DMS53 treated with DMSO at 0.1 percent for 48 hours (cell line): Measurements from ENCODE around the gene MAPK8IP3.
"Not testable (repeated sequence)": the region's sequence is repeated elsewhere in the genome, so short reads cannot be mapped to it uniquely, and the experiment has no call there.

Experiments used
- DNase-seq: peaks from one replicate; lab custom pipeline; 2025; ENCODE audit not compliant: unreplicated experiment; lab: John Stamatoyannopoulos, UW

MAPK8IP3 gene

DNA sequence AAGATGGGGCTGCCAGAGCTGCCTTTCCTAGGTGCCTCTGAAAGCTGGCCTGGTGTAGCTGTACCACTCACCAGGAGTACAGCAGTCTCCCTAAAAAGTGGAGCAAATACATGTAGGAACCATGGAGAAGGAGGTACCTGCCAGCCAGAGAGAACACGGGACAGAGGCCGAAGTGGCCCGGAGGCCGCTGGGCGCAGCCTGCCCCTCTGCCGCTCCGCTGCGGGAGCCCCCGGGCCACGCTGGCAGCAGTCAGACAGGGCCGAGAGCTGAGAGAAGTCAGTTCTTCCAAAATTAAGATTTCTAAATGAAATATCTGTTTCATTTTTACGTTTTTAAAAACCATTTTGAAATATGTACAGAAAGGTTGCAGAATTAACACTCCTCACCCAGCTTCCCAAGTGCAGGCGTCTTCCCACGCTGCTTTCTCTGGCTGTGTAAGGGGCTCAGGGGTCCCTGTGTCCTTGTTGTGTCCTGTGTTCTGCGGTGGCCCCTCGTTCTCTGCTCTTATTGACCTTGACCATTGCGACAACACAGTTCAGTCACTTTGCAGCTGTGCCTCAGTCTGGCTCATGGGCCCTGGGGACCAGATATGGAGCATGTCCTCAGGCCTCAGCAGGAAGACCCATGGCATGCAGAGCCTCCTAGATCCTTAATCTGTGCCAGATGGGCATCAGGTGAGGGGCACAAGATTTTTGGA, 5.0 kb downstream of the MAPK8IP3 start:
- DNase-seq: no peak

DNA sequence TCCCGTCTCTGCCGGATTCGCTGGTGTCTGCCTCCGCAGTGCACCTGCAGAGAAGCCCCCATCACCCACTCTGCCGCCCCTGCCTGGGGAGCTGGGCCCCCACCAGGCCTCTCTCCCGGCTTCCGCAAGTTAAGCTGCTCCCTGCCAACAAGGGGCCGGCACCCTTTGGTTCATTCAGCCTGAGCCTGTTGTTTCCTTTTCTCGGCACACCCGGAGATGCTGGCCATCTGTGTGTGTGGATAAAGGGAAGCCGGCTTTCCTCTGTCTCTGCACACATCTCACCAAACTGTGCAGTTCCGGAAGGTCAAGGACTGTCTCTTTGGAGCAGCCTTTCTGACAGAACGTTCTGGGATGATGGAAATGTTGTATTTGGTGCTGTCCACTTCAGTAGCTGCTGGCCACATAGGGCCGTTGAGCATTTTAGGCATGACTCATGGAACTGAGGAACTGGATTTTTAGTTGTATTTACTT, 6.8 kb downstream of the MAPK8IP3 start:
- DNase-seq: no peak

DNA sequence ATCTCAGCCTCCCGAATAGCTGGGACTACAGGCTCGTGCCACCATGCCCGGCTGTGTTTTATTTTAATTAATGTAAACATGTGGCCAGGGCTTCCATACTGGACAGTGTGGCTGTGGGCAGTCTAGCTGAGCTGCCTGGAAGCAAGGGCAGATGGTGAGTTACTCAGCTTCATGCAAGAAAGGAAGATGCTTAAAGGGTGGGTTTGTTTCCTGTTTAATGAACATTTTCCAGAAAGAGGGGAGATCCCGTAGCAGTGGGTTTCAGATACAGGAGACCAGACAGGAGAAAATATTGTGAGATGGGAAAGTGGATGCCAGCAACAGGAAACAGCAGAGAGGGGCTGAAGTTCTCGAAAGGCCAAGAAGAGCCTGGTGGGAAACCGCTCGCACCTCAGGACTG, 7.3 kb downstream of the MAPK8IP3 start:
- DNase-seq: no peak

DNA sequence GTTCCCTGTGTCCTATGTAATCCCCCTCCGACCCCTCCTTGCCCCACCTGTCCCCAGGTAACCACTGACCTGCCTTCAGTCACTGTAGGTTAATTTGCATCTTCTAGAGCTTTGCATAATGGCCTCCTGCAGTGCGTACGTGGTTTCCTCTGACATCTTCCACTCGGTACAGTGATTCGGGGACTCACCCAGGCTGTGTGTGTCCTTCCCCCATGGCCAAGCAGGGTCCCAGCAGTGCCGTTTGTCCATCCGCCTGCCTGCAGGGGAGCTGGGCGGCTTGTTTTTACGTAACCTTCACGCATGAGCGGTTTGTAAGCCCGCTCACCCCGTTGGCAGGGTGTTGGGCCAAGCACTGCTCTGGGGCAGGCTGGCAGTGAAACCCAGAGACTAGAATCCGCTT, 7.9 kb downstream of the MAPK8IP3 start:
- DNase-seq: no peak

DNA sequence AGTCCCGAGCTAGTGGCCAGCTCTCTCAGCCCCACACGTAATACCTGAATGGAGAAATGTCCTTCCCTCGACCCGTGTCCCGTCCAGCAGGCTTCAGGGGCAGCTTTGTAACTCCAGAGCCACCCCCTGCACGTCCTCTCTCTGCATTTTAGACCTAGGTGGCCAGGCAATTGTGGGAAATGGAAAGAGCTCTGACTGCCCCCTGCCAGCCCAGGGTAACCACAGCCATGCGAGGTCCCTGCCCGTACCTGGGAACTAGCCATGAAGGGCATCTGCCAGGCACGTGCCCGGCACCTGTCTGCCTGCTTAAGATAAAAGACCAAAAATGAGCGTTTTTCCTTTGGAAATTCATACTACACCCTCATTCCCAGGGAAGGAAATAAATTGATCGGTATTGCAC, 9.2 kb downstream of the MAPK8IP3 start:
- no peak for DNase-seq

DNA sequence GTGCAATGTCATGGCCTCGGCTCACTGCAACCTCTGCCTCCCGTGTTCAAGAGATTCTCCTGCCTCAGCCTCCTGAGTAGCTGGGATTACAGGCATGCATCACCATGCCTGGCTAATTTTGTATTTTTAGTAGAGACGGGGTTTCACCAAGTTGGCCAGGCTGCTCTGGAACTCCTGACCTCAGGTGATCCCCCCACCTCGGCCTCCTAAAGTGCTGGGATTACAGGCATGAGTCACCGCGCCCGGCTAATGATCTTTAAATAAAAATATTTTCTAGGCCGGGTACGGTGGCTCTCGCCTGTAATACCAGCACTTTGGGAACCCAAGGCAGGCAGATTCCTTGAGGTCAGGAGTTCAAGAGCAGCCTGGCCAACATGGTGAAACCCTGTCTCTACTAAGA, 12.2 kb downstream of the MAPK8IP3 start:
- not testable (repeated sequence) for DNase-seq

DNA sequence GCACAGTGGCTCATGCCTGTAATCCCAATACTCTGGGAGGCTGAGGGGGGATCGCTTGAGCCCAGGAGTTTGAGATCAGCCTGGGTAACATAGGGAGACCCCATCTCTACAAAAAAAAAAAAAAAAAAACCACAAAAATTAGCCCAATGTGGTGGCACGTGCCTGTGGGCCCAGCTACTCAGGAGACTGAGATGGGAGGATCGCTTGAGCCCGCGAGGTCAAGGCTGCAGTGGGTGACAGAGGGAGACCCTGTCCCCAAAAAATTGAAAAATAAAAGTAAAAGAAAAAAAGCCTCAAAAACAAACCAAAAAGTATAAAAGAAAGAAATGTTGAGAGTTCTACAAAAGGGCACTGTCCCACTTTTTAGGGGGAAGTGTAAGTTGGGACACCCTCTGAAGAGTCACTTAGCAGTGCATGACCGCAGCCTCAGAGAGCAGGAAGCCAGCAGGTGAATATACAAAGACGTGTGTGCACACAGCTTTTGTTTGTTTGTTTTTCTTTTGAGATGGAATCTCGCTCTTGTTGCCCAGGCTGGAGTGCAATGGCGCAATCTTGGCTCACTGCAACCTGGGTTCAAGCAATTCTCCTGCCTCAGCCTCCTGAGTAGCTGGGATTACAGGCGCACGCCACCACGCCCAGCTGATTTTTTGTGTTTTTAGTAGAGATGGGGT, 13.7 kb downstream of the MAPK8IP3 start:
- DNase-seq: peak; percentile 70

DNA sequence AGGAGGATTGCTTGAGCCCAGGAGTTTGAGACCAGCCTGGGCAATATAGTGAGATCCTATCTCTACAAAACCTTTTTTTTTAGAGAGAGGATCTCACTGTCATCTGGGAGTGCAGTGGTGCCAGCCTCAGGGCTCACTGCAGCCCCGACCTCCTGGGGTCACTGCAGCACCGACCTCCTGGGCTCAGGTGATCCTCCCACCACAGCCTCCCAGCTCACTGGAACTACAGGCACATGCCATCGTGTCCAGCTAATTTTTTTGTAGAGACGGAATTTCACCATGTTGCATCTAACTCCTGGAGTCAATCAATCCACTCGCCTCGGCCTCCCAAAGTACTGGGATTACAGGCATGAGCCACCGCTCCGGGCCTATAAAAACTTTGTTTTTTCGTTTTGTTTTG, 15.4 kb downstream of the MAPK8IP3 start:
- DNase-seq: no peak

DNA sequence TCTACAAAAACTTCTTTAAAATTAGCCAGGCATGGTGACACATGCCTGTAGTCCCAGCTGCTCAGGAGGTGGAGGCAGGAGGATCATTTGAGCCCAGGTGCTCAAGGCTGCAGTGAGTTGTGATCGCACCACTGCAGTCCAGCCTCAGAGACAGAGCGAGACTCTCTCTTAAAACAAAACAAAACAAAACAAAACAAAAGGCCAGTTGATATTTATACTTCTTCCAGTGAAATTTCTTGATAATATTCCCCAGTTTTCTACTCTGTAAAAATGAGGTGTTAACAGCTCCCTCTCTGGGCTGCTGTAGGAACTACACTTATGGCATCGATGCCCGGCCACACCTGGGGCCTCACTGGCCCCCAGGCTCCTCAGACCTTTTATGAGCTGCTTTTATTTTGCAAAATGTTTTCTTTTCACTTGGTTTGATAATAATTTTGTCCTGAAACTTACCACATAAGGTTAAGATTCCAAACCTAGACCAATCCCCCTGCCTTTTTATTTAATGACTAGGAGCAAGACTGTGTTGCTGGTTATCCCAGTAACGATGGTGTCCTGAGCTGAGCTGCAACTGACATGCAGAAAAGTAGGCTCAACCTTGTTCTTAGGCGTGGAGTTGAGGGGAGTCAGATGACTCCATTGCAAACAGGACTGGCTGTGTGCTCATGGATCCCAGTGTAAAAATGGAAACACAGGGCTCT, 17.6 kb downstream of the MAPK8IP3 start:
- DNase-seq: peak; percentile 21

DNA sequence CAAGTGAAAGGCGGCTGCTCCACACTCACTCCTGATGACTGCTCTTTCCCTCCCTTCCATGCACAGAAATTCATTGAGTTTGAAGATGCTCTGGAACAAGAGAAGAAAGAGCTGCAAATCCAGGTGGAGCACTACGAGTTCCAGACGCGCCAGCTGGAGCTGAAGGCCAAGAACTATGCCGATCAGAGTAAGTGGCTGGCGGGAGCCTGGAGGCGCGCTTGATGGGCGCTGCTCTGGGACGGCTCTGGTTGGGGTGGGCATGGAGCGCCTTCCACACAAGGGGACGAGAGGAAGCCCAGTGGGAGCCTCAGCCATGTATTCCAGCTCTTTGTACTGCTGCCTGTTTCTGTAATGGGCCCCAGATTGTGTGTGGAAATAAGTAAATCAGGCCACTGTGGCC, 18.5 kb downstream of the MAPK8IP3 start:
- DNase-seq: no peak

DNA sequence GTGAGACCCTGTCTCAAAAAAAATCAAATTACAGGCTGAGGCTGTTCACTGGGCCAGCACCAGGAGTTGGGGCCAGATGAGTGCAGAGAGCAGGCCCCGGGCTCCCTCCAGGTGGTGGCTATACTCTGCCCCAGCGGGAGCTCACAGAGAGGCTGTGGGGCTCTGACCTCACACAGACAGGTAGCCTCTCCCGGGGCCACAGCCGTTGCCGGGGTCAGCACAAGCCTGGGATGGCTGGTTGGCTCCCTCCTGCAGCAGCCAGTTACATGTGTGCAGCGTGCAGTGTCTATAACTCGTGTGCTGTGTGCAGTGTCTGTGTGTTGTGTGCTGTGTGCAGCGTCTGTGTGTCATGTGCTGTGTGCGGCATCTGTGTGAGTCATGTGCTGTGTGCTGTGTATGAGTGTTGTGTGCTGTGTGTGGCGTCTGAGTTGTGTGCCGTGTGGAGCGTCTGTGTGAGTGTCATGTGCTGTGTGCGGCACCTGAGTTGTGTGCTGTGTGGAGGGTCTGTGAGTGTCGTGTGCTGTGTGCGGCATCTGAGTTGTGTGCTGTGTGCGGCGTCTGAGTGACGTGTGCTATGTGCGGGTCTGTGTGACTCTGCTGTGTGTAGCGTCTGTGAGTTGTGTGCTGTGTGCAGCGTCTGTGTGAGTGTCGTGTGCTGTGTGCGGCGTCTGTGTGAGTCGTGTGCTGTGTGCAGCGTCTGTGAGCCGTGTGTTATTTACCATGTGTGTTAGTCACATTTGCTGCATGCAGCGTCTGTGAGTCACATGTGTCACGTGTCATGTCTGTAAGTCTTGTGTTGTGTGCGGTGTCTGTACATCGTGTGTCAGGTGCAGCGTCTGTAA, 20.9 kb downstream of the MAPK8IP3 start:
- no peak for DNase-seq

DNA sequence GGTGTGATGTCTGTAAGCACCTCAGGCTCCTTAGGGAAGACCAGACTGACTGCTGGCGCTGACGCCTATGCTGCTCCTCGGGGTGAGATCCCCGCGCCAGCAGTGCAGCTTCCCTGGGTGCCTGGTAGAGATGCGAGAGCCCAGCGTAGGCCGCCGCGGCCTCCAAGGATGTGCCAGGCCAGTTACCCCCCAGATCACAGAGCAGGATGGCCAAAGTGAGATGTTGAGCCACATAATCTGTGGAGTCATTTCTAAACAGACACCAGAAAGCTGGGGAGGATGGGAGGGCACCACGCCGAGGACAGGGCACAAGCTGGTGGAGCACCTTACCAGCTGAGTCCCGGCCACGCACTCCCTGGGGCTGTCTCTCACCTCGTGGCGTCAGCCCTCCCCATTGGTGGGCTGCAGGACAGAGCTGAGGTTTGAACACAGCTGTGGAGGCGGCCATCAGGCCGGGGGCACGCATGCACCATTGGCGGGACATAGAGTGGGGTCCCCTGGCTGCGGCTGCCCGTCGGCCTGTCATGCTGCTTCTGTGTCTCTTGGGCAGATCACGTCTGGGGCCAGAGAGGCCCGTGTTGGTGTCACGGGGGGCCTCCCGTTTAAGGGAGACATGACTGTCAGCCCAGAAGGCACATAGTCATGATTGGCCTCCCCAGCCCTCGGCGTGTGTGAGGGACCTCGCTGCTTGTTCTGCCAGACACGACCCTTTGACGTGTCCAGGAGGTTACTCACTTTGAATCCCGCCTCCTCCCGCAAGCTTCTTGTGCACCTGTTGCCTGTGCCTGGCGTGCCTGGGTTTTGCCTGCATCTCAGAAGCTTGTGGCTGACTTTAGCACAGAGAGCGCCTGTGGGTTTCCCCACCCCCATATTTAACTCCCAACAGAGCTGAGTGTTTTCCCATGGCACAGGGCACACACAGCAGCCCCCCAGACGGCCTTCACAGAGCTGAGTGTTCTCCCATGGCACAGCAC, 21.9 kb downstream of the MAPK8IP3 start:
- DNase-seq: no peak

DNA sequence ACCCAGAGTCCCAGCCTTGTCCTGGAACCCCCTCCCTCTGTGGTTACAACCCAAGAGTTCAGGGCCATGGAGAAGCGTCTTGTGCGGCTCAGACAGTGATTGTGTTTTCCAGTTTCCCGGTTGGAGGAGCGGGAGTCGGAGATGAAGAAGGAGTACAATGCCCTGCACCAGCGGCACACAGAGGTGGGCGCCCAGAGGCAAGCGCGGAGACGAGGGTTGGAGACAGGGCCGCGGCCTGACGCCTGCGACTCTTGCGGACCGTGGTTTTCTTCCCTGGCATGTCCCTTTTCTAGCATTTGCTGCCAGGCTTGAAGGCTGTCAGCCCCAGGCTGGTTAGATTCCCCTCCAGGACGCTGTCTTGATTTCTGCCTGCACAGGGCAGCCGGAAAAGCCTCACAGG, 23.0 kb downstream of the MAPK8IP3 start:
- no peak for DNase-seq

DNA sequence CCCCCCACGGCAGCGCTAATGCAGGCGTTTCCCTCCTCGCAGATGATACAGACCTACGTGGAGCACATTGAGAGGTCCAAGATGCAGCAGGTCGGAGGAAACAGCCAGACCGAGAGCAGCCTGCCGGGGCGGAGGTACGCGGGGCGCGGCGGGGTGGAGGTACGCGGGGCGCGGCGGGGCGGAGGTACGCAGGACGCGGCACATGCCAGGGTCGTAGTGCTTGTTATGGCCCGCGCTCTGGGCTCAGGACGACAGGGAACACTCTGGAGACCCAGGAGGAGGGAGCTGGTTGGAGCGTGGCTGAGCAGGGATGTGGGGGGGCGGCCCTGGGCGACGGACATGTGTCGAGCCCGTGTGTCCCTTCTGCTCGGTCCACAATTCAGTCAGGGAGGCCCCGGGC, 23.4 kb downstream of the MAPK8IP3 start:
- no peak for DNase-seq

DNA sequence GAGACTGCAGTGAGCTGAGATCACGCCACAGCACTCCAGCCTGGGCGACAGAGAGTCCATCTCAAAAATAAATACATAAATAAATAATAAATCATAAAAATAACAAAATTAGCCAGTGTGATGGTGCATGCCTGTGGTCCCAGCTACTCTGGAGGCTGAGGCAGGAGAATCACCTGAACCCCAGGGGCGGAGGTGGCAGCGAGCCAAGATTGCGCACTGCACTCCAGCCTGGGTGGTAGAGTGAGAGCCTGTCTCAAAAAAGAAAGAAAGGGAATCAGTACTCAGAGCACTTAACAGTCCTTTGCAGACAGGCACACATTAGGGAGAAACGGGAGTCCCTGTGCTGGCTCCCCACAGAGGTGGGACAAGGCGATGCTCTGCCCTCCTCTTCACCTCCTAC, 25.1 kb downstream of the MAPK8IP3 start:
- DNase-seq: no peak

DNA sequence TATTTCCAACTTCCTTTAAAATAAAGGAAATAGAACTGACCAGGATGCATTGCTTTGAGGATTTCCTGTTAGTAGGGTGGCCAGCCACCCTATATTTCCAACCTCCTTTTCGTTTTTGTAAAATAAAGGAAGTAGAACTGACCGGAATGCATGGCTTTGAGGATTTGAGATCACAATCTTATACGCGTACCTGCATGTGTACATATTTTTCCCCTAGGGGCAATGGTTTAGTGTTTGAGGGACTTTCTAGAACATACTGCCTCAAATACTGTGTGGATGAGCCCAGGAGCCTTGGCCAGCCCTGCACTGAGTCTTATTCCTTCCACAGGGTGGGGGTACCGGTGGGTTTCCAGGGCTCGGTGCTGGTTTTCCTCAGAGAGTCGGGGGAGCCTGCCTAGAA, 25.6 kb downstream of the MAPK8IP3 start:
- DNase-seq: no peak

DNA sequence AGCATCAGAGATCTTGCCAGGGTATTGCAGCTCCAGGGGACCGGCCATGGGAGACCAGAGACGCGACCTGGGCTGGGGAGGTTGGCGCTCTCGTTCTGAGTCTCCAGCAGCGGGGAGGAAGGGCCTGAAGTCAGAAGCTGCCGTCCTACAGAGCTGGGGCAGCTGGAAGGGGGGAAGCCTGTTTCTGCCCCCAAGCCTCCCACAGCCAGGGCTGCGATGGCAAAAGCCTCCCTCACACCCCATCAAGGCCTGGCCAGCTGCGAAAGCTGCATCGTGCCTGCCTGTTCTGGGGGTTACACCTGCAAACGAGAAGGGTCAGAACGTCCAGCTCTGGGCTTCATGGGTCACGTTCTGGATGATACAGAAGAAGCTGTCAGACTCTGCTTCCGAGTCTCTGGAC, 26.1 kb downstream of the MAPK8IP3 start:
- DNase-seq: no peak

DNA sequence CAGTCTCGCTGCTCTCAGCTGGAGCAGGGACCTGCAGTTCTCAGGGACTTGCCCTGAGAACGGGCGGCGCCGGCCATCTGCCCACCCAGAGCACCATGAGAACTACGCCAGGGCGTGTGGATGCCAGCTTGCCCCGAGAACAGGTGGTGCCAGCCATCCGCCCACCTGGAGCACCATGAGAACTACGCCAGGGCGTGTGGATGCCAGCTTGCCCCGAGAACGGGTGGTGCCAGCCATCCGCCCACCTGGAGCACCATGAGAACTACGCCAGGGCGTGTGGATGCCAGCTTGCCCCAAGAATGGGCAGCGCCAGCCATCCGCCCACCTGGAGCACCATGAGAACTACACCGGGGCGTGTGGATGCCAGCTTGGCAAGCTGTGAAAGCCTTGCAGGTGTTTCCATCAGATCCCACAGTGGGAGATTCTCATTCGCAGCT, 26.6 kb downstream of the MAPK8IP3 start:
- DNase-seq: not testable (repeated sequence)

DNA sequence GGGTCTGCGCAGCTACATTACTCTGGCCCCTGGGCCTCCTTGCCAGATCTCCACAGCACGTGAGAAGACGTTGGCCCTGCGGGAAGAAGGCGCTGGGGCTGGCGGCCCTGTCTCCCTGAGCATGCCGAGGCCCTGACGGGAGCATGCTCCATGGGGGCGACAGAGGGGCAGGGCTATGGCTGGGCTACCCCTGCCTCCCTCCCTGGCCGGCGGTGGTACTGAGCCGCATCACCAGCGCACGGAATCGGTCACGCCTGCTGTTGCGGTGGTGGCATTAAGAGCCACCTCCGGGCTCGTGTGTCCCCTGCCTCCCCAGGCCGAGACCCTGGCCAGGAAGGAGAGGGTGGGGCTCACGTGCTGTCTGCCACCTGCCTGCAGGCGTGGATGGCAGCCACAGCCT, 28.1 kb downstream of the MAPK8IP3 start:
- DNase-seq: no peak

DNA sequence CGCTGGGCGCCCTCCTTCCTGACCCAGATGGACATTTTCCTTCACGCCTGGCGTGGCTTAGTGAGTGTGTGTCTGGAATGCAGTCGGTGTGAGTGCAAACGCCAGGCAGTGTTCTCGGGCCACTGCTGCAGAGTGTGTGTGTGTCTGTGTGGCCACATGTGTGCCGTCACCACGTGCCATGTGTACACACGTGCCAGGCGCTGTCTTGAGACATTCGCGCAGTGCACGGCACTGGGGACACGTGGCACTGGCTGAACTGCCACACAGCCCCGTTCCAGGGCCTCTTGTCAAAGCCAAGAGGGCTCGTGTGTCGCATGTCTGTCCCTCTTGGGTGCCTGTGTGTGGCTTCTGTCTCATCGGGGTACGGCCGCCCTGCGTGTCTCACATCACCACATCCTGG, 28.8 kb downstream of the MAPK8IP3 start:
- no peak for DNase-seq
